GM19324 (cell line): ENCODE data around the gene RBM15B.
A peak's percentile ranks its signal among the peaks of the same experiment; 100 is the strongest.
"Not testable (repeated sequence)": the region's sequence is repeated elsewhere in the genome, so short reads cannot be mapped to it uniquely, and the experiment has no call there.

Experiments
- ATAC-seq: cut with Tn5 transposase; IDR thresholded peaks from one replicate; pipeline ENCODE4 v1.9.1; 2021; ENCODE audit warnings: mild to moderate bottlenecking, moderate library complexity; ENCODE audit not compliant: unreplicated experiment, low FRiP score

RBM15B gene, protein sequence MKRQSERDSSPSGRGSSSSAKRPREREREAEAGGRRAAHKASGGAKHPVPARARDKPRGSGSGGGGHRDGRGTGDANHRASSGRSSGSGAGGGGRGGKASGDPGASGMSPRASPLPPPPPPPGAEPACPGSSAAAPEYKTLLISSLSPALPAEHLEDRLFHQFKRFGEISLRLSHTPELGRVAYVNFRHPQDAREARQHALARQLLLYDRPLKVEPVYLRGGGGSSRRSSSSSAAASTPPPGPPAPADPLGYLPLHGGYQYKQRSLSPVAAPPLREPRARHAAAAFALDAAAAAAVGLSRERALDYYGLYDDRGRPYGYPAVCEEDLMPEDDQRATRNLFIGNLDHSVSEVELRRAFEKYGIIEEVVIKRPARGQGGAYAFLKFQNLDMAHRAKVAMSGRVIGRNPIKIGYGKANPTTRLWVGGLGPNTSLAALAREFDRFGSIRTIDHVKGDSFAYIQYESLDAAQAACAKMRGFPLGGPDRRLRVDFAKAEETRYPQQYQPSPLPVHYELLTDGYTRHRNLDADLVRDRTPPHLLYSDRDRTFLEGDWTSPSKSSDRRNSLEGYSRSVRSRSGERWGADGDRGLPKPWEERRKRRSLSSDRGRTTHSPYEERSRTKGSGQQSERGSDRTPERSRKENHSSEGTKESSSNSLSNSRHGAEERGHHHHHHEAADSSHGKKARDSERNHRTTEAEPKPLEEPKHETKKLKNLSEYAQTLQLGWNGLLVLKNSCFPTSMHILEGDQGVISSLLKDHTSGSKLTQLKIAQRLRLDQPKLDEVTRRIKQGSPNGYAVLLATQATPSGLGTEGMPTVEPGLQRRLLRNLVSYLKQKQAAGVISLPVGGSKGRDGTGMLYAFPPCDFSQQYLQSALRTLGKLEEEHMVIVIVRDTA

DNA sequence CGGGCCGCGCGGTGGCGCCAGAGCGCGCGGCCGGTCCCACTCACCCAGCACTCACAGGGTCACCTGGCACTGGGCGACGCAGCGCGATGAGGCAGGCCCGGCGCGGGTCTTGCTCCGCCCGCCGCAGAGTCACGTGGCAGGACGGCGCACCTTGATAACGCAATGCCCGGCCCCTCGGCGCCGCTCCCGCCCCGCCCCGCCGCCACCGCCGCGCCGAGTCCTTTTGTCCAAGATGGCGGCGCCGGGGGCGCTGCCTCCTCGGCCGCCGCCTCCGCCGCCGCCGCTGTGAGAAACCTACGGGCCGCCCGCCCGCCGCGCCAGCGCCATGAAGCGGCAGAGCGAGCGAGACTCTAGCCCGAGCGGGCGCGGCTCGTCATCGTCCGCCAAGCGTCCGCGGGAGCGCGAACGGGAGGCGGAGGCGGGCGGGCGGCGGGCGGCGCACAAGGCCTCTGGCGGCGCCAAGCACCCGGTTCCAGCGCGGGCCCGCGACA, at the start of gene RBM15B:
Gene RBM15B (plus strand): TSS at position 211 of the 491 bp plus-strand sequence. CDS start 115 bp downstream, at position 326.
- ATAC-seq, result peak; percentile 94

DNA sequence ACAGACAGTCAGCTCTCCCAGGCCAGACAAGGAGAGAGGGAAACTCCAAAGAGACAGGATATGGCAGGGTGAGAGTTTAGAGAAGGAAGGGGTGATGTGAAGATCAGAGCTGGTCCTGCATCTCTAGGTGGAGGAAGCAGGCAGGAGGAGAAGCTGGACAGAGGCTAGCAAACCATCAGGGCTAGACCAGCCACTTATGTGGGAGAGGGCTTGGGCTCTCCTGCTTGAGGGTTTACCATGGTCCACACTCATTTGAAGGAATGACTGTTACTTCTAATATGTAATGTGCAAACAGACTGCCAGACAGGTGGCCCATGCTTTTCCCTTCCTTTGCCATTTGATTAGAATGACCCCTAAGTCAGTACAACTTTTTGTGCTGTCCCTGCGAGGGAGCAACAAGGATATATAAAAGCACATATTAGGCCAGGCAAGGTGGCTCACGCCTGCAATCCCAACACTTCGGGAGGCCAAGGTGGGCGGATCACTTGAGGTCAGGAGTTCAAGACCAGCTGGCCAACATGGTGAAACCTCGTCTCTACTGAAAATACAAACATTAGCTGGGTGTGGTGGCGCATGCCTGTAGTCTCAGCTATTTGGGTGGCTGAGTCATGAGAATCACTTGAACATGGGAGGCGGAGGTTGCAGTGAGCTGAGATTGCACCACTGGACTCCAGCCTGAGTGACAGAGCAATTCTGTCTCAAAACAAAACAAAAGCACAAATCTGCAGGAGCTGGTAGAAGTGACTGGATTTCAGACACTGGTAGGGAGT, 47.0 kb upstream of the RBM15B start:
- ATAC-seq, result no peak

DNA sequence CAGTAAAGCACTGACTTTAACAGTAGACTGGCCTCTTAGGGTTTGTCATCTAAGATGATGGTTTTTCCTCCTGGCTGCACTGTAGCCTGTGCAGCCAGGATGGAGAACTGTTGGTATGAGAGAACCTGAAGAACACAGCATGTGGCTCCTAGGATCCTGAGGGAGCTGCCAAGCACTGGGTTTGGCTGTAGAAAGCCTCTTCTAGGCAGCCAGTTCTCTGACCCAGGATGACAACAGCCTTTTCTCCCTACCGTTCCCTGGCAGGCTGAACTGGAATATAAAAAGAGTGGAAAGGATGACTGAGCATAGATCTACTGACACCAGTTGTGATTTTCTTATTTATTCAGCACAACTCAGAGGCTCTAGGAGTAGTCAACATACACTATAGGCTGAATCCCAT, 40.3 kb upstream of the RBM15B start:
- no peak for ATAC-seq

DNA sequence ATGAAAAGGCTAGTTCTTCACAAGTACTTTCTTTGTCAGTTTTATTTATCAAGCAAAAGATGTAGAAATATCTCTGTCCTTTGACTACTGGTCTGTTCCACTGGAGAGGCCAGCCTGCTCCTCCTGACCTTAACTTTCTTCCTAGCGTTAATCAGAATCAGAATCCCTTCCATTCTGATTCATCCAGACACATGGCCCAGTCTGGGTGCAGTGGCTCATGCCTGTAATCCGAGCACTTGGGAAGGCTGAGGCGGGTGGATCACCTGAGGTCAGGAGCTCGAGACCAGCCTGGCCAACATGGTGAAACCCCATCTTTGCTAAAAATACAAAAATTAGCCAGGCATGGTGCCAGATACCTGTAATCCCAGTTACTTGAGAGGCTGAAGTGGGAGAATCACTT, 38.0 kb upstream of the RBM15B start:
- no peak for ATAC-seq

DNA sequence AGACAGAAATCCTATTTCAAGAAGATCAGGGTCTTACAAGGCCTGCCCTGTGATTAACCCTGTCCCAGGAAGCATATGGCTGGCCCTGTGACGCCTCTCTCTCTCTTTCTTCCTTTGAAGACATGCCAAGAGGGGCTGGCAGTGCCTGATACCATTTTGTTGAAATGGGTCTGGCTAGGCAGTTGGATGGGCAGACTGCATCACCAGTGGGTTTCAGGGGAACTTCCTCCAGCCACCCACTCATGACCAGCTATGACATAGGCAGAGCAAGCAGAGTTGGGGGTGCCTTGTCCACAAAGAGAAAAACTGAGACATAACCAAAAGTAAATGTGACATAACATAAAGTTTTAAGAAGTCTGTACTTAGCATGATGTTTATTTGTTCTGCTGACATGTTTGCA, 37.4 kb upstream of the RBM15B start:
- ATAC-seq, result no peak

DNA sequence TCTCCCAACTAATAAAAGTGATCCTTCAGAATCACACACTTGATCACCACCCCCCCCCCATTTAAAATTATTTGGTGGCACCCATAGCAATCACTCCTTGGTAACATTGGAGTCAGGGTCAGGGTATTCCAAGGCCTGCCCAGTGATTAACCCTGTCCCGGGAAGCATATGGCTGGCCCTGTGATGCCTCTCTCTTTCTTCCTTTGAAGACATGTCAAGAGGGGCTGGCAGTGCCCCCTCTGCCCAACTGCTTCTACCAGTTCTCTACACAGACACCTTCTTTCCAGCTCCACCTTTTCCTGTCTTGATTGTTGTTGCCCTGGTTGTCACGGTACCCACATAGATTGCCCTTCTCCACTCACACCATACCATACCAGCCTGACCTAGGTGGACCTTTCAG, 36.9 kb upstream of the RBM15B start:
- no peak for ATAC-seq

DNA sequence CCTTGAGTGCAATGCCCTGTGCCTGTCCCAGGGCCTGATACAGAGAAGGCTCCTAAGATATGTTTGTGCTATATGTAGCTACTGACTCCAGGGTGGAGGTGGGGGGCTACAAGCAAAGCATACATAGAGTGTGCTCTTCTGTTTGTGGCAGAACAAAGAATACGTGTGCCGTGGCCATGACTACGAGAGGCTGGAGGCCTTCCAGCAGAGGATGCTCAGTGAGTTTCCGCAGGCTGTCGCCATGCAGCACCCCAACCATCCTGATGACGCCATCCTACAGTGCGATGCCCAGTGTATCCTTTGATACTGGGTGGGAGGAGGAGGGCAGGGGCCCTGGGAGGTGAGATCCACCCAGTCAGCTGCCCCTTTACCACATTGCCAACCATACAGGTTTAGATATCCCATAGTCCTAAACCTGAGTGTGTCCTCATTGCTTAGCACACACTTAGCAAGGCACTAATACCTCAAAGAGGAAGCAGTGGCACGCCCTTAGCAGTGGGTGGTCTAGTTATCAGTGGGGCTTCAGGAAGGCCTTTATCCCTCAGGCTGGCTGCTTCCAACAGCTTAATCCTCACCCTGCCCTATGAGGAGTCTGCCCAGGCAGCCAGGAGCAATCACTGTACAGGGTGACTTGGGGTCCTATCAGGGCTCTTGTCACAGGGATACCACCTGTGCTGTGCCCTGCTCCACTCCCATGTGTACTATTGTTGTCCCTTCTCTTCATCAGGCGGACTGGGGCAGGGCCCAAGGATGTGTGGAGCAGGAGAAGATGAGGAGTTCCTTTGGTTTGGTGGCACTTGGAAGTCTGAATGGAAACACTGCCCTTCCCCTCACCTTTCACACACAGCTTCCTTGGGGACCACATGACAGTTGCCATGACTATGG, 36.1 kb upstream of the RBM15B start:
- ATAC-seq, result no peak

DNA sequence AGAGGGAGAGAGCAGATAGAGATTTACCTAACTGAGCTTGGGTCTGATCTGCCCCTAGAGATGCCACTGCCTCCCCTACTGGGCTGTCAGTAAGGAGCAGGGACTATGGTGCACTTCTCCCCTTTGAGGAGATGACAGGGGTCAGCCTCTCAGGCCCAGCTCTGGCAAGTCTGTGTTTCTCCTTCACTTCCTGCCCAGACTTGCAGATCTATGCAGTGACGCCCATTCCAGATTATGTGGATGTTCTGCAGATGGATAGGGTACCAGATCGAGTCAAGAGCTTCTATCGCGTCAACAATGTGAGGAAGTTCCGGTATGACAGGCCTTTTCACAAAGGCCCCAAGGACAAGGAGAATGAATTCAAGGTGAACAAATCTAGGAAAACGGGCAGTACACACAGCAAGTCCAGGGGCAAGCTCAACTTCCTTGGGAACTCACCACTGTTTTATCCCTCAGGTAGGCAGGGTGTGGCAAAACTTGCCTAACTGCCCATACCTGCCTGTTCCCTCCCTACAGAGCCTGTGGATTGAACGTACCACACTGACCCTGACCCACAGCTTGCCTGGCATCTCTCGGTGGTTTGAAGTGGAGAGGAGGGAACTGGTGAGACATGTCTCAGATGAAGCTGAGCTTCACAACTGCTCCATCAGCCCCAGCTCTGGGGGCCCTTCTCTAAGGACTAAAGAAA, 35.0 kb upstream of the RBM15B start:
- no peak for ATAC-seq

DNA sequence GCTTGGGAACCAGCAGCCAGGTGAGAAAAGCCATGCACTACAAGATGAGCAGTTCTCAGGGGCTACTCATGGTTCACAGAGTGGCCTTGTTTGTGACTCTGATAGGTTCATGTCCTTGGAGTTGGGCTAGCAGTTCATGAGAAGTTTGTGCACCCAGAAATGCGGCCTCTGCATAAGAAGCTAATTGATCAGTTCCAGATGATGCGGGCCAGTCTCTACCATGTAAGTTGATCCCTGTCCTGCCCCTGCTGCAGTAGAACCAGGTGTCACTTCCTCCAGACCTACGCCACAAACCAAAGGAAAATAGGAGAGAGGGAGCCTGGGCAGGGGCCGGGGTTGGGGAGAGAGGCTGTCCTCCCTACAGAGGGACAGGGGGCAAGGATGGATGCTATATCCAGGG, 33.2 kb upstream of the RBM15B start:
- ATAC-seq, result no peak

DNA sequence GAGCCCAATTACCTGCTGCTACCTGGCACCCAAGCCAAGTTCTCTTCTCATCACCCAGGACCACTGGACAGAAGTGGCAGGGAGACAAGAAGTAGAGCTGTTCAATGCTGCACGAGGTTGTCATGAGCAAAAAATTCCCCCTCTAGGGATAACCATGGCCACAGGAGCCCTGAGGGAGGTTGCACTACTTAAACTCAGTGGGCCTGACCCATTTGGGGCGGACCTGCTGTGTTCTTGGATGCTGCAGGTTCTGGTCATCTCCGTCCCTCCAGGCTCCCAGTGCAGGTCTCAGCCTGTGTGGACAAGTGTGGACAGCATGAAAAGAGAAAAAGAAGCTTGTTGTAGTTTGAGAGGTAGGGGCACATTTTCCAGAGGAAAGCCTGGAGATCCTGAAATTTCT, 32.1 kb upstream of the RBM15B start:
- no peak for ATAC-seq

DNA sequence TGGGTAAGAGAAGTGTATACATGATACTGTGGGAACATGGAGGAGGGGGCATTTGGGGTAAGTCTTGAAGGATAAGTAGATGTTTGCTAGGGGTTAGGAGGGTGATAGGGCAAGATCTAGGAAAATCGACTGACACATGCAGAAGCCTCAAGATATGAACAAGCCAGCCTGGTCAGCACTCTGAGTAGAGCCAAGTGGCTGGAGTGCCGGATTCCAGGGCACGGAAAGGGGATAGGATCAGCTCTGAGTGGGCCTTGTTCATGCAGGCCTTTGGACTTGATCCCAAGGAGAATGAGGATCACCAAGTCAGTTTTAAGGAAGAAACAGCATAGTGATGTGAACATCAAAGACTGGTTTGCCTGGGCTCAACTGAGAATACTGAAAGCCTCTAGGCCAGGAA, 30.3 kb upstream of the RBM15B start:
- no peak for ATAC-seq

DNA sequence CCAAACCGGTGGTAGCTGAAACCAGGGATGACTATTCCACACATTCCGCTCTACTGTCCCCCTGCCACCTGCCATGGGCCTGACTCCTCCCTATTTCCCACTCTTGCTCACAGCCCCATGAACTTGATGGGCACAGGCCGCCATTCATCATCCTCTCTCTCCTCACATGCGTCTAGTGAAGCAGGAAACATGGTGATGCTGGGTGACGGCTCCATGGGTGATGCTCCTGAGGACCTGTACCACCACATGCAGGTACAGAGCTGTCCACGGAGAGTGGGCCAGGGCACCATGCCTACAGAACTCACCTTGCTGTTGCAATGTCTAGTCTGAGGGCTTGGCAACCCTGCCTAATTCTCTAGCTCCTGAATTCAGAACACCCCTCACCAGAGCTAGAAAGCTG, 29.3 kb upstream of the RBM15B start:
- no peak for ATAC-seq

DNA sequence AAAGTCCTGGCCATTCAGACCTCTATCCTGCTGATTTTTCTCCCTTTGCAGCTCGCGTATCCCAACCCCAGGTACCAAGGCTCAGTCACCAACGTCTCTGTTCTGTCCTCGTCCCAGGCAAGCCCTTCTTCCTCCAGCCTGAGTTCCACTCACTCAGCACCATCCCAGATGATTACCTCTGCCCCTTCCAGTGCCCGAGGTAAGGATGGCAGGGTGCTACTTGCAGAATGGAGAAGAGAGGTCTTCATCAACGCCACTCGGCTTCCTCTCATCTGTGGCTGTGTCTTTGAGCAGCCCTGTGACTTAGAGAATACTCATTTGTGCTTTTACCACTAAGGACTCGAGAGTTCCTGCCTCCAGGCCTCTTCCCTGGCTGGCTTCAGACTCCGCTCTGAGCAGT, 28.6 kb upstream of the RBM15B start:
- ATAC-seq, result no peak

DNA sequence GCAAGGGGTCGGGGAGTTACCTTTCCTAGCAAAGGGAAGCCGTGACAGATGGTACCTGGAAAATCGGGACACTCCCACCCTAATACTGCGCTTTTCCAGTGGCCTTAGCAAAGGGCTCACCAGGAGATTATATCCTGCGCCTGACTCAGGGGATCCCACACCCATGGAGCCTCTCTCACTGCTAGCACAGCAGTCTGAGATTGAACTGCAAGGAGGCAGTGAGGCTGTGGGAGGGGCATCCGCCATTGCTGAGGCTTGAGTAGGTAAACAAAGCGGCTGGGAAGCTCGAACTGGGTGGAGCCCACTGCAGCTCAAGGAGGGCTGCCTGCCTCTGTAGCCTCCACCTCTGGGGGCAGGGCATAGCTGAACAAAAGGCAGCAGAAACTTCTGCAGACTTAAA, 22.8 kb upstream of the RBM15B start:
- ATAC-seq, result not testable (repeated sequence)

DNA sequence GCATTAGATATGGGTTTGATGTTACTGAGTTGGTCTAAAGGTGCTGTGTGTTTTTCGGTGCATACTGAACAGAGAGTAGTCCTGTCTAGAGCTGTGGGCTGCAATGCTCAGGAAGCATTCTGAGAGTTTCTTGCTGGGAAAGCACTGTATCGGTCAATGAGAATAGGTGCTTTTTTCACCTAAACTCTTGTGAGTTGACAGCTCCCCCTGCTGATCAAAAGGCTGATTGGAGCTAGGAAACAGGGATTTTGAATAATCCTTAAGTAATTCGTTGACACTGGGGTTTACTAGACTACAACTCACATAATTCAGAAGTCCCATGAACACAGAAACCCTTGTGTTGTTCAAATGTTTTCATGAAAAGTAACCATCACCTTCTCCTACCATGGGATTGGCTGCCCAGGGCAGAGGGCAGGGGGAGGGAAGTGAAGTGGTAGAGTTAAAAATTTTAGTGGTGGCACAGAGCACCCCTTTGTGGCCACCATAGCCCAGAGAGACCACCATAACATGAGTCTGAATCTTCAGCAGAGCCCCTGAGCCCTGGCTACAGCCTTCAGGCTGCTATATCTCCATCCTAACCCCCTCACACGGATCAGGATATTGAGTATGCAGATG, 19.0 kb upstream of the RBM15B start:
- ATAC-seq, result no peak

DNA sequence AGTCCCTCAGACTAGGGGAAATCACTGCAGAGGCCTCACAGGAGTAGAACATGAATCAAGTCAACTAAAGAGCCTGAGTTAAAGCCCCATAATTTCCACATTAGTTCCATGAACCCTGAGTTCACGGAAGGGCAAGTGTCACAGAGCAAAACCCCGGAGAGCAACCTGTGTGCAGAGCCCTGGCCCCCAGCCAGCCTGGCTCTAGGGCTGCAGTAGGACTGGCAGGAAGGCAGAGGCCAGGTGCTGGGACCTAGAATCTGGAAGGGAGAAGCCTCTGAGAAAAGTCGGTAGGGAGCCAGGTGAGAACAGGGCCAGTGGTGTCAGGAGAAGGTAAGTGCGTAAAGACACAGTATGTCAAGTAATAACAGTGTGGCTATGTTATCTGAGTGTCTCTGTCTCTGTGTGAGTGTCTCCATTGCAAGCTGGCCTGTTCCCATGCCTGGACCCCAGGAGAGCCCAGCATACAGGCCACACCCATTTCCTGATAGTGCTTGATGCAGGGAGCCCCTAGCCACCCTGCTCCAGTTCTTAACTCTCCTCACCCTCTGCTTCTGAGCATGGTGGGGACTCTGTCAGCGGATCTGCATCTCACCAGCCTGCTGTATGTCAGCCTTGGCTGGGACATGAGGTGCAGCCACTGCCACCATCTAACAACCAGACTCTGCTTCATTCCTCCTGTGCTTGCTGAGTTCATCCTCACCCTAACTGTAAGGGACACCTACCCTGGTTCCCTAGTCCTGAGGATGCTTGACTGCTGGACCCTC, 17.2 kb upstream of the RBM15B start:
- ATAC-seq, result no peak

DNA sequence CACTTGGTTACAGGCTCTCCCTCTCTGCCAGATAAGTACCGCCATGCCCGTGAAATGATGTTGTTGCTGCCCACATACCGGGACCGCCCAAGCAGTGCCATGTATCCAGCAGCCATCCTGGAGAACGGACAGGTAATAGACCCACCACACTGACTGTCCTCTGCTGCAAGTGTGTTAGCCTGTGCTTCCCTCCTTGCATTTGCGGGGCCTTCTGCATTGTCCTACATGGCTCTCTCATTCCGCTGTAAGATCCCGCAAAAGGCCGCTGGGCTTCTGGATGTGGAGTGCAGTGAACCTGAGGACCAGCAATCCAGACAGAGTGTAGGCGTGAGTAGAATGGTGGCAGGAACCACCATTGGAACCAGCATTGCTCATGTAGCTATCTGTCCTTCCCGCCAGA, 16.6 kb upstream of the RBM15B start:
- ATAC-seq, result no peak

DNA sequence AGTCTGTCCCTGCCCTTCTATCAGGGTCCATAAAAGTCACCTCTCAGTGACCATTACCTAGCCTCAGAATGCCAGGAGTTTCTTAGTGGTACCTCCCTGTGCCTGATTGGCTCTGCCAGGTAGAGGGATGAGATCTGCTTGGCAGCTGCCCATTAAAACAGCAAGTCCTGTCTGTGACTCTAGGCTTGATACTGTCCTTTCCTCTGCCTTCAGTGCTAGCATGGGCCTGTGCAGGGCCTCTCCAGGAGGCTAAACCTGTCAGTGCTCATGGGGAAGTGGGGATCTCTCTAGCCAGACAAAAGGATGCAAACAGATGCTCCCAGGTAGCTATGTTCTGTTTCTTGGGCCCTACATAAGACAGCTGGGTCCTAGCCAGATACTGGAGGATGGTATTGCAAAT, 15.9 kb upstream of the RBM15B start:
- ATAC-seq, result no peak
